ENCODE data around the gene GTF2F2. TPM values are rescaled to one million over a fixed set of nuclear protein-coding genes. Genes with fewer than 3 reads are reported as not detected.

GTF2F2 gene
- total RNA-seq, 1 experiment from 2014 or later = 28.0 TPM

GRCh38 chr13:45205124-45205523 lies 84.8 kb downstream of the GTF2F2 start:
- no peak for DNase-seq
- no peaks in the 10 kb centered on the region for H3K36me3 ChIP-seq
- H3K4me3 ChIP-seq = no peak overlapping the region
- H3K27ac ChIP-seq = no peak overlapping the region
- peaks cover 22% of the 10 kb centered on the region for H3K4me1 ChIP-seq
- no peaks in the 10 kb centered on the region for H3K9me3 ChIP-seq (replicated peaks)
- H3K27me3 ChIP-seq = no peaks in the 10 kb centered on the region

- Histone ChIP-seq H3K4me3 (no peak overlapping the region), H3K4me1 (peaks cover 22% of the 10 kb centered on the region), H3K36me3 (0 out of 2 replicates have a peak, but pooled peaks cover 3% of the 10 kb centered on the region), H3K9me3 (replicated peaks) (no peaks in the 10 kb centered on the region), H3K27ac (peak overlapping the region; percentile 57), H3K27me3 (no peaks in the 10 kb centered on the region)
- peak in 1 of 2 experiments; percentile 18 for DNase-seq
These were observed 86.0 kb downstream of the GTF2F2 start for GRCh38 chr13:45206340-45206739.

GRCh38 chr13:45207319-45207718 lies 87.0 kb downstream of the GTF2F2 start:
- H3K4me1 ChIP-seq = peaks cover 22% of the 10 kb centered on the region
- H3K9me3 ChIP-seq (replicated peaks) = no peaks in the 10 kb centered on the region
- peak in 1 of 2 experiments; percentile 29 for DNase-seq
- H3K27me3 ChIP-seq = no peaks in the 10 kb centered on the region
- no peak overlapping the region for H3K4me3 ChIP-seq
- 0 out of 2 replicates have a peak, but pooled peaks cover 3% of the 10 kb centered on the region for H3K36me3 ChIP-seq
- peak overlapping the region; percentile 57 for H3K27ac ChIP-seq

- no peak for DNase-seq
- H3K36me3 ChIP-seq = 0 out of 2 replicates have a peak, but pooled peaks cover 3% of the 10 kb centered on the region
- no peak overlapping the region for H3K27ac ChIP-seq
- H3K4me1 ChIP-seq = peaks cover 22% of the 10 kb centered on the region
- H3K9me3 ChIP-seq (replicated peaks) = no peaks in the 10 kb centered on the region
- no peak overlapping the region for H3K4me3 ChIP-seq
- H3K27me3 ChIP-seq = no peaks in the 10 kb centered on the region
These were observed 87.8 kb downstream of the GTF2F2 start for GRCh38 chr13:45208132-45208531.

GRCh38 chr13:45209229-45209628 lies 88.9 kb downstream of the GTF2F2 start:
- Histone ChIP-seq H3K9me3 (replicated peaks) (no peaks in the 10 kb centered on the region), H3K27ac (no peak overlapping the region), H3K4me1 (peaks cover 22% of the 10 kb centered on the region), H3K4me3 (no peak overlapping the region), H3K27me3 (no peaks in the 10 kb centered on the region), H3K36me3 (0 out of 2 replicates have a peak, but pooled peaks cover 3% of the 10 kb centered on the region)
- no peak for DNase-seq

- Histone ChIP-seq H3K4me1 (no peaks in the 10 kb centered on the region), H3K27ac (no peak overlapping the region), H3K9me3 (replicated peaks) (no peaks in the 10 kb centered on the region), H3K36me3 (0 out of 2 replicates have a peak, but pooled peaks cover under 1% of the 10 kb centered on the region), H3K4me3 (no peak overlapping the region), H3K27me3 (no peaks in the 10 kb centered on the region)
- DNase-seq = peak in 1 of 2 experiments; percentile 13
These were observed 95.2 kb downstream of the GTF2F2 start for GRCh38 chr13:45215392-45216077.

- Histone ChIP-seq H3K27me3 (no peaks in the 10 kb centered on the region), H3K36me3 (no peaks in the 10 kb centered on the region), H3K4me1 (no peaks in the 10 kb centered on the region), H3K4me3 (no peak overlapping the region), H3K9me3 (replicated peaks) (no peaks in the 10 kb centered on the region), H3K27ac (no peak overlapping the region)
- DNase-seq = no peak
These were observed 95.9 kb downstream of the GTF2F2 start for GRCh38 chr13:45216193-45216592.

GRCh38 chr13:45218689-45219088 lies 98.4 kb downstream of the GTF2F2 start:
- no peak overlapping the region for H3K4me3 ChIP-seq
- H3K9me3 ChIP-seq (replicated peaks) = no peaks in the 10 kb centered on the region
- H3K36me3 ChIP-seq = no peaks in the 10 kb centered on the region
- H3K4me1 ChIP-seq = no peaks in the 10 kb centered on the region
- H3K27ac ChIP-seq = no peak overlapping the region
- DNase-seq = no peak
- H3K27me3 ChIP-seq = no peaks in the 10 kb centered on the region

GRCh38 chr13:45219123-45219891 lies 99.0 kb downstream of the GTF2F2 start:
- H3K27ac ChIP-seq = no peak overlapping the region
- no peak overlapping the region for H3K4me3 ChIP-seq
- no peak for DNase-seq
- H3K9me3 ChIP-seq (replicated peaks) = no peaks in the 10 kb centered on the region
- H3K4me1 ChIP-seq = no peaks in the 10 kb centered on the region
- no peaks in the 10 kb centered on the region for H3K36me3 ChIP-seq
- no peaks in the 10 kb centered on the region for H3K27me3 ChIP-seq

GRCh38 chr13:45219938-45220375 lies 99.6 kb downstream of the GTF2F2 start:
- no peaks in the 10 kb centered on the region for H3K9me3 ChIP-seq (replicated peaks)
- no peaks in the 10 kb centered on the region for H3K27me3 ChIP-seq
- DNase-seq = no peak
- H3K36me3 ChIP-seq = no peaks in the 10 kb centered on the region
- no peak overlapping the region for H3K4me3 ChIP-seq
- no peaks in the 10 kb centered on the region for H3K4me1 ChIP-seq
- H3K27ac ChIP-seq = no peak overlapping the region

GRCh38 chr13:45220403-45220802 lies 100.1 kb downstream of the GTF2F2 start:
- Histone ChIP-seq H3K36me3 (no peaks in the 10 kb centered on the region), H3K4me3 (no peak overlapping the region), H3K27ac (no peak overlapping the region), H3K9me3 (replicated peaks) (no peaks in the 10 kb centered on the region), H3K4me1 (no peaks in the 10 kb centered on the region), H3K27me3 (no peaks in the 10 kb centered on the region)
- DNase-seq = no peak

- Histone ChIP-seq H3K4me1 (no peaks in the 10 kb centered on the region), H3K27ac (no peak overlapping the region), H3K9me3 (replicated peaks) (no peaks in the 10 kb centered on the region), H3K4me3 (no peak overlapping the region), H3K27me3 (no peaks in the 10 kb centered on the region), H3K36me3 (no peaks in the 10 kb centered on the region)
- DNase-seq = no peak
These were observed 102.2 kb downstream of the GTF2F2 start for GRCh38 chr13:45222516-45222915.

GRCh38 chr13:45222919-45223318 lies 102.6 kb downstream of the GTF2F2 start:
- Histone ChIP-seq H3K27me3 (no peaks in the 10 kb centered on the region), H3K9me3 (replicated peaks) (no peaks in the 10 kb centered on the region), H3K36me3 (no peaks in the 10 kb centered on the region), H3K4me1 (no peaks in the 10 kb centered on the region), H3K4me3 (no peak overlapping the region), H3K27ac (no peak overlapping the region)
- no peak for DNase-seq

GRCh38 chr13:45224176-45224575 lies 103.9 kb downstream of the GTF2F2 start:
- no peaks in the 10 kb centered on the region for H3K4me1 ChIP-seq
- DNase-seq = no peak
- no peak overlapping the region for H3K4me3 ChIP-seq
- H3K36me3 ChIP-seq = no peaks in the 10 kb centered on the region
- no peak overlapping the region for H3K27ac ChIP-seq
- H3K27me3 ChIP-seq = no peaks in the 10 kb centered on the region
- no peaks in the 10 kb centered on the region for H3K9me3 ChIP-seq (replicated peaks)

GRCh38 chr13:45225370-45225769 lies 105.1 kb downstream of the GTF2F2 start:
- H3K36me3 ChIP-seq = no peaks in the 10 kb centered on the region
- H3K4me3 ChIP-seq = no peak overlapping the region
- no peak overlapping the region for H3K27ac ChIP-seq
- H3K4me1 ChIP-seq = no peaks in the 10 kb centered on the region
- no peaks in the 10 kb centered on the region for H3K9me3 ChIP-seq (replicated peaks)
- H3K27me3 ChIP-seq = no peaks in the 10 kb centered on the region
- DNase-seq = no peak

Measured in SJCRH30 (cell line).